Parathyroid adenoma (tissue), 2 donors: ENCODE data around the gene PLXNA4.

Experiments
- H2AFZ ChIP-seq: fragments of 300-600 bp; sonication (generic); one replicate; pipeline ENCODE4 v1.7.0; 2017; ENCODE audit warnings: antibody characterized with exemption, mild to moderate bottlenecking
- H3K27ac ChIP-seq: fragments of 300-600 bp; sonication (generic); one replicate; pipeline ENCODE4 v1.7.0; 2017
- H3K27me3 ChIP-seq: fragments of 300-600 bp; sonication (generic); one replicate; pipeline ENCODE4 v1.7.0; 2017; ENCODE audit warnings: low read length; ENCODE audit not compliant: control insufficient read depth, insufficient read depth
- H3K36me3 ChIP-seq: fragments of 300-600 bp; sonication (generic); one replicate; pipeline ENCODE4 v1.7.0; 2017; ENCODE audit warnings: low read length; ENCODE audit not compliant: control insufficient read depth, insufficient read depth
- H3K4me1 ChIP-seq: fragments of 300-600 bp; sonication (generic); one replicate; pipeline ENCODE4 v1.7.0; 2017; ENCODE audit warnings: control low read depth
- H3K4me2 ChIP-seq: fragments of 300-600 bp; sonication (generic); one replicate; pipeline ENCODE4 v1.7.0; 2017; ENCODE audit warnings: low read length
- H3K4me3 ChIP-seq: fragments of 300-600 bp; sonication (generic); one replicate; pipeline ENCODE4 v1.7.0; 2017; ENCODE audit warnings: low read depth, low read length
- H3K79me2 ChIP-seq: fragments of 300-600 bp; sonication (generic); one replicate; pipeline ENCODE4 v1.7.0; 2017; ENCODE audit warnings: control low read depth
- H3K9ac ChIP-seq: fragments of 300-600 bp; sonication (generic); one replicate; pipeline ENCODE4 v1.7.0; 2017; ENCODE audit warnings: mild to moderate bottlenecking
- H3K9me3 ChIP-seq: fragments of 300-600 bp; sonication (generic); one replicate; pipeline ENCODE4 v1.7.0; 2017; ENCODE audit warnings: low read length; ENCODE audit not compliant: control insufficient read depth
- TF ChIP-seq, protein P1 (sequence below): fragments of 300-600 bp; sonication (generic); IDR thresholded peaks from one replicate; pipeline ENCODE4 v1.7.0; 2017; ENCODE audit warnings: antibody characterized with exemption, mild to moderate bottlenecking
- donor health status: primary hyperparathyroidism.

PLXNA4 gene

GRCh38 chr7:132319481-132319880 is 256.8 kb downstream of the PLXNA4 start:
- H2AFZ ChIP-seq, result no peak overlapping the region
- H3K27me3 ChIP-seq, result no peaks in the 10 kb centered on the region
- no peaks in the 10 kb centered on the region for H3K36me3 ChIP-seq
- TF ChIP-seq, protein P1, sequence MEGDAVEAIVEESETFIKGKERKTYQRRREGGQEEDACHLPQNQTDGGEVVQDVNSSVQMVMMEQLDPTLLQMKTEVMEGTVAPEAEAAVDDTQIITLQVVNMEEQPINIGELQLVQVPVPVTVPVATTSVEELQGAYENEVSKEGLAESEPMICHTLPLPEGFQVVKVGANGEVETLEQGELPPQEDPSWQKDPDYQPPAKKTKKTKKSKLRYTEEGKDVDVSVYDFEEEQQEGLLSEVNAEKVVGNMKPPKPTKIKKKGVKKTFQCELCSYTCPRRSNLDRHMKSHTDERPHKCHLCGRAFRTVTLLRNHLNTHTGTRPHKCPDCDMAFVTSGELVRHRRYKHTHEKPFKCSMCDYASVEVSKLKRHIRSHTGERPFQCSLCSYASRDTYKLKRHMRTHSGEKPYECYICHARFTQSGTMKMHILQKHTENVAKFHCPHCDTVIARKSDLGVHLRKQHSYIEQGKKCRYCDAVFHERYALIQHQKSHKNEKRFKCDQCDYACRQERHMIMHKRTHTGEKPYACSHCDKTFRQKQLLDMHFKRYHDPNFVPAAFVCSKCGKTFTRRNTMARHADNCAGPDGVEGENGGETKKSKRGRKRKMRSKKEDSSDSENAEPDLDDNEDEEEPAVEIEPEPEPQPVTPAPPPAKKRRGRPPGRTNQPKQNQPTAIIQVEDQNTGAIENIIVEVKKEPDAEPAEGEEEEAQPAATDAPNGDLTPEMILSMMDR, result no peak
- H3K27ac ChIP-seq, result no peak overlapping the region
- H3K4me2 ChIP-seq, result no peak overlapping the region
- no peaks in the 10 kb centered on the region for H3K9me3 ChIP-seq
- H3K79me2 ChIP-seq, result no peaks in the 10 kb centered on the region
- H3K4me1 ChIP-seq, result peaks cover 7% of the 10 kb centered on the region
- H3K9ac ChIP-seq, result no peak overlapping the region
- H3K4me3 ChIP-seq, result no peak overlapping the region

DNA sequence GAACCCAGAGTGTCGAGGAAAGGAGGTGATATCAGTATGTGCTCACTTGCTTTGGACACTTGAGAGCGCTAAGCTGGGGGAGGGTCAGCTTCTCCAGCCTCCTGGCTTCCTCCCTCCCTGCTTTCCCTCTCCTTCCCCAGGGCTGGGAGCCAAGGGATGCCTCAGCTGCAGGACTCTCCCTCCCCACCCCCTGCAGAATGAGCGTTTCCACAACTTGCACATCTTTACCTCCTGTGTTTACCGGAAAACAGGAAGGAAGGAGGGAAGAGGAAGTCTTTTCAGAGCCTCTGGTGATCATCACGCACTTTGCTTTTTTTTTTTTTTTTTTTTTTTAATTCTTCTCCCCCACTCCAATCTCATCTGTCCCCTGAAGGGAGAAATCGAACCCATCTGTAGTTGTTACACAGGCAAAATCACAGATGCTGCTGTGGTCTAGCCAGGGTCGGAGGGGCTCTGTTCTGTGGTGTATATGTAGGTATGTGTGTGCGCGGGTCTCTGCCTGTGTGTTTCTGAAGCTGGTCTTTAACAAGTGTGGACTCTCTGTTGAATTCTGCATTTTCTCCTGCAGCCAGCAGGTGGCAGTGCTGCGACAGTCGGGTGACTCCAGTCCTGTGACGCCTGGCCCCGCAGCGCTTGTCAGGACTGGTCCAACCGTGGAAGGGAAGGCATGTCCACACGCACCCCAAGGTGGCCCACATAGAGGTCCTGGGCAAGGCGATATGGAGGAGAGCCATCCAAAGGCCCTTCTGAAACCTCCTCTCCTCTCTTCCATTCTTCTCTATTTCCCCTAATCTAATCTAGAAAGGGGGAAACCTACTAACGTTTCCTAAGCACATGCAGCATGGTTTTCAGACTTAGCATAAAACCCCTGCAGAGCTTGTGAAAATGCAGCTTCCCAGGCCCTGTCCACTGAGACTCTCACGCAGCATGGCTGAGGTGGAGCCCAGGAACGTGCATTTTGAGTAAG is 257.6 kb downstream of the PLXNA4 start:
- no peaks in the 10 kb centered on the region for H3K27me3 ChIP-seq
- TF ChIP-seq, protein P1, result peak; percentile 91
- no peak overlapping the region for H3K27ac ChIP-seq
- H3K4me3 ChIP-seq, result no peak overlapping the region
- H3K36me3 ChIP-seq, result no peaks in the 10 kb centered on the region
- peak overlapping the region; percentile 36 for H2AFZ ChIP-seq
- no peak overlapping the region for H3K9ac ChIP-seq
- H3K4me2 ChIP-seq, result no peak overlapping the region
- H3K79me2 ChIP-seq, result no peaks in the 10 kb centered on the region
- H3K9me3 ChIP-seq, result no peaks in the 10 kb centered on the region
- H3K4me1 ChIP-seq, result peaks cover 7% of the 10 kb centered on the region

GRCh38 chr7:132317701-132318351 is 258.4 kb downstream of the PLXNA4 start:
- TF ChIP-seq, protein P1, result no peak

DNA sequence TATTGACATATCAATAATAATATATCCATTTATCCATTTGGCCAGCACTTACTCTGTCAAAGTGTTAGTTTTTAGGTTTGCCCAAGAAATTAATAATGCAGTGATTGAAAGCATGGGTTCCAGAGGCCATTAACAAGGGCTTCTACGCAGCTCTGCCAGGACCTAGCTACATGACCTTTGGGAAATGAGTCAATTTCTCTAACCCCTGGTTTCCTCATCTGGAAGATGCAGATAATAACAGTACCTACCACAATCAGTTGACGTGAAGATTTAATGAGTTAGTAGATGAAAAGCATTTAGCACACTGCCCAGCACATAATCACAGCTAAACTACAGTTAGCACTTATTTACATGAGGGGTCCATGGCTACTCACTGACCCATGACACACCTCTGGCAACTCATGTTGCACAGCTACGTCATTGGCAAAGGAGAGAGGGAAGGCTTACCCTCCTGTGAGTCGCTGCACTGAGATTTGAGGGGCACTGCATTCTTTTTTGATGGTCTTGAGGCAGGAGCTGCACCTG is 263.7 kb downstream of the PLXNA4 start:
- H3K9ac ChIP-seq, result no peak overlapping the region
- H3K4me3 ChIP-seq, result no peak overlapping the region
- H3K4me1 ChIP-seq, result peaks cover under 1% of the 10 kb centered on the region
- H3K36me3 ChIP-seq, result no peaks in the 10 kb centered on the region
- H2AFZ ChIP-seq, result no peak overlapping the region
- H3K27me3 ChIP-seq, result no peaks in the 10 kb centered on the region
- H3K9me3 ChIP-seq, result no peaks in the 10 kb centered on the region
- no peak overlapping the region for H3K4me2 ChIP-seq
- TF ChIP-seq, protein P1, result no peak
- H3K27ac ChIP-seq, result no peak overlapping the region
- no peaks in the 10 kb centered on the region for H3K79me2 ChIP-seq

More at GRCh38 chr7:132317701-132318351, 258.4 kb downstream of the PLXNA4 start:
- no peak overlapping the region for H3K4me3 ChIP-seq
- H2AFZ ChIP-seq, result no peak overlapping the region
- no peak overlapping the region for H3K27ac ChIP-seq
- H3K9ac ChIP-seq, result no peak overlapping the region
- H3K36me3 ChIP-seq, result no peaks in the 10 kb centered on the region
- H3K4me2 ChIP-seq, result no peak overlapping the region
- H3K4me1 ChIP-seq, result peaks cover 7% of the 10 kb centered on the region
- H3K9me3 ChIP-seq, result no peaks in the 10 kb centered on the region
- H3K27me3 ChIP-seq, result no peaks in the 10 kb centered on the region
- H3K79me2 ChIP-seq, result no peaks in the 10 kb centered on the region
